Naive thymus-derived CD4-positive, alpha-beta T cell (primary cell): Measurements from ENCODE around the gene PHACTR1. TPM values are rescaled to one million over a fixed set of nuclear protein-coding genes. Genes with fewer than 3 reads are reported as not detected.

Experiments used
- ATAC-seq: fragments of 150-1000 bp; cut with Tn5 transposase; 2 replicates; pipeline ENCODE4 v1.10.0; 2021; ENCODE audit warnings: mild to moderate bottlenecking, moderate library complexity
- CTCF ChIA-PET: fragments of 350-600 bp; sonication (Branson Sonifier 250); formaldehyde crosslinking; loops from one replicate; lab custom pipeline; 2021; ENCODE audit warnings: antibody characterized with exemption; lab: Charles Lee
- POLR2A ChIA-PET: fragments of 350-600 bp; sonication (Branson Sonifier 250); formaldehyde crosslinking; loops from one replicate; lab custom pipeline; 2021; ENCODE audit warnings: antibody characterized with exemption, inconsistent platforms; lab: Charles Lee
- DNase-seq, 9 donors: peaks; one replicate each; pipeline versions ENCODE4 v3.0.0 to v3.0.0-alpha.2; 2020 to 2022; ENCODE audit warnings: mixed read lengths in 1 of 9
- H3K27ac ChIP-seq: one replicate; pipeline ENCODE4 v1.7.0; 2013; ENCODE audit warnings: mild to moderate bottlenecking, low read depth, low read length, moderate library complexity
- H3K27me3 ChIP-seq, 2 donors: one replicate each; pipeline ENCODE4 v1.7.0; 2013; ENCODE audit warnings: low read length in 2 of 2, mild to moderate bottlenecking in 2 of 2, moderate library complexity in 2 of 2; ENCODE audit not compliant: control insufficient read depth in 2 of 2, insufficient read depth in 2 of 2
- H3K36me3 ChIP-seq, 3 experiments: 1 replicate in 2 of 3; 2 replicates in 1 of 3; pipeline ENCODE4 v1.7.0; 2013; ENCODE audit warnings: low read length in 3 of 3, mild to moderate bottlenecking in 3 of 3, moderate library complexity in 1 of 3; ENCODE audit not compliant: insufficient read depth in 3 of 3, control insufficient read depth in 2 of 3
- H3K4me1 ChIP-seq, 2 donors: one replicate each; pipeline ENCODE4 v1.7.0; 2013; ENCODE audit warnings: low read length in 2 of 2, mild to moderate bottlenecking in 2 of 2, moderate library complexity in 1 of 2; ENCODE audit not compliant: control insufficient read depth in 2 of 2, insufficient read depth in 2 of 2
- H3K4me3 ChIP-seq: 2 replicates; pipeline ENCODE4 v1.7.0; 2013; ENCODE audit warnings: mild to moderate bottlenecking, low read length
- H3K9me3 ChIP-seq, 3 experiments: 1 replicate in 2 of 3; 2 replicates in 1 of 3; pipeline ENCODE4 v1.7.0; 2013; ENCODE audit warnings: low read length in 3 of 3; ENCODE audit not compliant: control insufficient read depth in 2 of 3
- H3K27ac Mint-ChIP-seq, 9 donors: one replicate each; pipeline ENCODE4 v1.8.0; 2020 to 2022; ENCODE audit warnings: mixed read lengths in 9 of 9, mild to moderate bottlenecking in 8 of 9, moderate library complexity in 5 of 9, inconsistent platforms in 2 of 9
- H3K27me3 Mint-ChIP-seq, 5 donors: one replicate each; pipeline ENCODE4 v1.8.0; 2021 to 2022; ENCODE audit warnings: mixed read lengths in 5 of 5, mild to moderate bottlenecking in 1 of 5
- H3K36me3 Mint-ChIP-seq, 5 donors: one replicate each; pipeline ENCODE4 v1.8.0; 2020 to 2022; ENCODE audit warnings: mixed read lengths in 5 of 5, mild to moderate bottlenecking in 3 of 5, inconsistent platforms in 1 of 5
- H3K4me1 Mint-ChIP-seq, 7 donors: one replicate each; pipeline ENCODE4 v1.8.0; 2020 to 2022; ENCODE audit warnings: mixed read lengths in 7 of 7, mild to moderate bottlenecking in 3 of 7, inconsistent platforms in 1 of 7
- H3K4me3 Mint-ChIP-seq, 10 donors: one replicate each; pipeline ENCODE4 v1.8.0; 2020 to 2022; ENCODE audit warnings: mild to moderate bottlenecking in 10 of 10, mixed read lengths in 10 of 10, moderate library complexity in 6 of 10, inconsistent platforms in 2 of 10
- H3K9me3 Mint-ChIP-seq, 11 donors: one replicate each; pipeline ENCODE4 v1.8.0; 2020 to 2022; ENCODE audit warnings: mixed read lengths in 11 of 11, mild to moderate bottlenecking in 4 of 11, inconsistent platforms in 1 of 11, moderate library complexity in 1 of 11
- intact Hi-C, 2 donors: fragments of 100-400 bp; cut with micrococcal nuclease; formaldehyde crosslinking; loops; one replicate each; pipeline ENCODE4 v1.15.1; 2023
- polyA plus RNA-seq, 2 donors: library from polyadenylated mRNA; unstranded; fragments of 300-500 nt; fragmentation: Illumina TruSeq; gene quantifications; one replicate each; pipeline ENCODE4 v1.2.3, GENCODE V29; 2021
- total RNA-seq, 6 experiments: library from RNA in 5 of 6; stranded (reverse) in 5 of 6; gene quantifications; 1 replicate in 5 of 6; 2 replicates in 1 of 6; pipeline ENCODE4 v1.2.3 and lab custom pipeline; 2021 to 2026

The PHACTR1 gene
- total and polyA plus RNA-seq, 7 experiments from 2014 or later: 0.18 to 43.1 (median 0.62) TPM

- ChIA-PET POLR2A (interaction anchor here (0.7 kb wide), 1 partner anchor 10 kb away, joined by 3 read pairs; no protein-coding TSS in a partner anchor), CTCF (no interaction called here)
- no peak overlapping the region for H3K27ac ChIP-seq
- ATAC-seq (no peak), DNase-seq (no peak)
- no peaks in the 10 kb centered on the region for H3K4me1 ChIP-seq
- Mint-ChIP-seq H3K4me3 (no peak overlapping the region), H3K36me3 (no peaks in the 10 kb centered on the region), H3K27me3 (peaks cover 0 to 12% (median 5%) of the 10 kb centered on the region in 5 donors), H3K27ac (no peak overlapping the region), H3K4me1 (peaks cover 0 to 5% (median 0%) of the 10 kb centered on the region in 7 donors), H3K9me3 (peaks cover 0 to 1% (median 0%) of the 10 kb centered on the region in 11 donors)
- H3K4me3 ChIP-seq: no peak overlapping the region
- no peaks in the 10 kb centered on the region for H3K9me3 ChIP-seq
- H3K27me3 ChIP-seq: no peaks in the 10 kb centered on the region
- intact Hi-C loops: no loop called here
- no peaks in the 10 kb centered on the region for H3K36me3 ChIP-seq
Measured at GRCh38 chr6:13046084-13046483, 329.5 kb downstream of the PHACTR1 start.

DNA sequence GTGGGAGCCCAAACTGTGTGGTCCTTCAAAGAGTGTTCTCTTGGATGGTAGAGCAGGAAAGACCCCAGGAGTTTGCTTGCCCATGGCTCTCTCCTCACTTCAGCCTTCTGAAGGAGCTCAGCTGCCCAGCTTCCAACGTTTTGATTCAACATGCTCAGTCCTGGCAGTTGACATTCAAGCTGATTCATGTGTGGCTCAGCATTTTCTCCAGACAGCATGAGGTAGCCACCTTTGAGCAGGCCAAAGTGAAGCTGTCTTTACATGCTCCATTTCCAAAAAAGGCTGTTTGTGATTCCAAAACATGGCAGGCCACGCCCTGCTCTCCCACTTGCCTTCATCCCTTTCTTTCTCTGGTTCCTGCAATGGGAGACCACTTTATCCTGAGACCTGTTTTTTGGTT lies 331.5 kb downstream of the PHACTR1 start:
- peaks cover 0 to 1% (median 0%) of the 10 kb centered on the region in 11 donors for H3K9me3 Mint-ChIP-seq
- H3K27ac Mint-ChIP-seq: no peak overlapping the region
- no peak for DNase-seq
- H3K4me3 Mint-ChIP-seq: no peak overlapping the region
- peaks cover 0 to 21% (median 9%) of the 10 kb centered on the region in 5 donors for H3K27me3 Mint-ChIP-seq
- H3K4me3 ChIP-seq: no peak overlapping the region
- no peaks in the 10 kb centered on the region for H3K36me3 Mint-ChIP-seq
- H3K36me3 ChIP-seq: no peaks in the 10 kb centered on the region
- no peaks in the 10 kb centered on the region for H3K4me1 Mint-ChIP-seq
- H3K27me3 ChIP-seq: no peaks in the 10 kb centered on the region
- intact Hi-C loops: no loop called here
- H3K4me1 ChIP-seq: no peaks in the 10 kb centered on the region
- no peak overlapping the region for H3K27ac ChIP-seq
- no peaks in the 10 kb centered on the region for H3K9me3 ChIP-seq
- no peak for ATAC-seq
- ChIA-PET CTCF (no interaction called here), POLR2A (no interaction called here)

DNA sequence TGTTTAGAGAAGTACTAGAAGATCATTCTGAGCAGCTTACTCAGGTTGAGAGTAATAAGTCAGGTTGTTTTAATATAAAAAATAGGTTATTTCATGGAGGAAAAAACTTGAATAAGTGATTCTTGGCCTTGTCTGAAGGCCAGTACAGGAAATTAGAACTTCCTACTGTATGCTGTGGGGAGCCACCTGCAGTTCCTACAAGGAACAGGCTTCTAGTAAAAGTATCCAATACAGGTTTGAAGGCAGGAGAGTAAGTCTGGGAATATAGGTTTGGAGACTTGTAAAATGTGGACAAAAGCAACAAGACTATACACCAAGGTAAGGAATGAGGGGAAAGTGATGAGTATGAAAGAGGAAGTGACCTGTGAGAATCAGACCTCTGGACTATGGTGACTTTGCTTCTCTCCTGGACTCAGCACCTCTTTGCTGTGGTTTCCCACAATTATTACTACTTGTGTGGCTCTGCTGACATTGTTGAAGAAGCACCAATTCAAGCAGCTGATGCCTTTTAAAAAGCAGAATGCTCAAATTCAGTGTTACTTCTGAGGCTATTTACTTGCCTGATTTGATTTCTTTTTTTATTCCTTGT lies 333.2 kb downstream of the PHACTR1 start:
- no peak for DNase-seq
- ChIA-PET POLR2A (no interaction called here), CTCF (no interaction called here)
- ATAC-seq: no peak
- H3K4me3 ChIP-seq: no peak overlapping the region
- peaks cover 0 to 4% (median 0%) of the 10 kb centered on the region in 5 donors for H3K36me3 Mint-ChIP-seq
- H3K36me3 ChIP-seq: no peaks in the 10 kb centered on the region
- H3K4me3 Mint-ChIP-seq: no peak overlapping the region
- H3K9me3 ChIP-seq: no peaks in the 10 kb centered on the region
- intact Hi-C loops: no loop called here
- peaks cover 0 to 1% (median 0%) of the 10 kb centered on the region in 11 donors for H3K9me3 Mint-ChIP-seq
- peaks cover 2 to 25% (median 18%) of the 10 kb centered on the region in 5 donors for H3K27me3 Mint-ChIP-seq
- no peaks in the 10 kb centered on the region for H3K4me1 ChIP-seq
- no peaks in the 10 kb centered on the region for H3K27me3 ChIP-seq
- H3K27ac Mint-ChIP-seq: no peak overlapping the region
- no peaks in the 10 kb centered on the region for H3K4me1 Mint-ChIP-seq
- H3K27ac ChIP-seq: no peak overlapping the region

DNA sequence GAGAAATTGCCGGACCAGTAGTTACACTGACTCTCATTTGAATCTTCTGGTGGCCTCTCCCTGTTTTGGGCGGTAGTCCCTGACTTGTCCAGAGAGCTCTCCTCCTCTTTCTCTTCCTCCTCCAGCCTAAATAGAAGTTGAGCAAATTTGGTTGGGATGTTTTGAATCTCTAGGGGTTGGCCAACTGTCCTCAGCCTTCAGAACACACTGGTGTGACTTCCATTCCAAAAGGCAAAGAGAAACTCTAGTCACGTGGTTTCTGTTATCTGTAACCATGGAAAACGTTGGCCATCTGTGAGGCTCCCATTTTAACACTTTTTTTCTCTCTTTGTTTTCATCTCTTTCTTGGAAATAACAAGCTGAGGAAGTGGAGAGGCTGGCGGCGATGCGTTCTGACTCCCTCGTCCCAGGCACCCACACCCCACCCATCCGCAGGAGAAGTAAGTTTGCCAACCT lies 336.5 kb downstream of the PHACTR1 start:
- POLR2A ChIA-PET: no interaction called here
- CTCF ChIA-PET: no interaction called here
- H3K27ac ChIP-seq: no peak overlapping the region
- no peaks in the 10 kb centered on the region for H3K9me3 ChIP-seq
- H3K4me3 Mint-ChIP-seq: no peak overlapping the region
- peaks cover 2 to 43% (median 27%) of the 10 kb centered on the region in 5 donors for H3K27me3 Mint-ChIP-seq
- intact Hi-C loops: no loop called here
- no peaks in the 10 kb centered on the region for H3K27me3 ChIP-seq
- no peaks in the 10 kb centered on the region for H3K36me3 ChIP-seq
- ATAC-seq (no peak), DNase-seq (no peak)
- no peak overlapping the region for H3K4me3 ChIP-seq
- H3K36me3 Mint-ChIP-seq: peaks cover 0 to 10% (median 0%) of the 10 kb centered on the region in 5 donors
- no peaks in the 10 kb centered on the region for H3K4me1 Mint-ChIP-seq
- H3K9me3 Mint-ChIP-seq: peaks cover 0 to 5% (median 0%) of the 10 kb centered on the region in 11 donors
- no peaks in the 10 kb centered on the region for H3K4me1 ChIP-seq
- no peak overlapping the region for H3K27ac Mint-ChIP-seq

DNA sequence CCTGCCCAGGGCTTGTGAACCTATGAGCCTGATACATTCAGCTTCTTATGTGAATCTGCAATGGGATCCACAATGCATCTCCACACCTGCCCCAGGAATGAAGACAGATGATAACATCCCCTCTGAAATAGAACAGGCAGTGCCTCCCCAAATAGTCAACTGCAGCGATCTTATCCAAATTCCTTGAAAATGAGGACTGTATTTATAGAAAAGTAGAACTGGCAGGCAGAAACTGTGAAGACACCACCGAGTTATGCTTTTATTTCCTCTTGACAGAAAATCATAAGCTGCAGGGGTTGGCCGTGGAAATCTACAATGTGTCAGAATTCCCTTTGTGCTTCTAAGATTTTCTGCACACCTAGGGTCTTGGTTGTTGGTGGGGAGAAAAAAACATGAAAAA lies 341.5 kb downstream of the PHACTR1 start:
- Histone ChIP-seq H3K27me3 (no peaks in the 10 kb centered on the region), H3K36me3 (no peaks in the 10 kb centered on the region), H3K4me1 (no peaks in the 10 kb centered on the region), H3K9me3 (no peaks in the 10 kb centered on the region), H3K4me3 (no peak overlapping the region), H3K27ac (no peak overlapping the region)
- Mint-ChIP-seq H3K4me1 (no peaks in the 10 kb centered on the region), H3K27me3 (peaks cover 0 to 27% (median 21%) of the 10 kb centered on the region in 5 donors), H3K4me3 (no peak overlapping the region), H3K27ac (no peak overlapping the region), H3K36me3 (peaks cover 0 to 10% (median 0%) of the 10 kb centered on the region in 5 donors), H3K9me3 (peaks cover 0 to 5% (median 0%) of the 10 kb centered on the region in 11 donors)
- DNase-seq (no peak), ATAC-seq (no peak)
- intact Hi-C loops: no loop called here
- CTCF ChIA-PET: no interaction called here
- POLR2A ChIA-PET: no interaction called here

DNA sequence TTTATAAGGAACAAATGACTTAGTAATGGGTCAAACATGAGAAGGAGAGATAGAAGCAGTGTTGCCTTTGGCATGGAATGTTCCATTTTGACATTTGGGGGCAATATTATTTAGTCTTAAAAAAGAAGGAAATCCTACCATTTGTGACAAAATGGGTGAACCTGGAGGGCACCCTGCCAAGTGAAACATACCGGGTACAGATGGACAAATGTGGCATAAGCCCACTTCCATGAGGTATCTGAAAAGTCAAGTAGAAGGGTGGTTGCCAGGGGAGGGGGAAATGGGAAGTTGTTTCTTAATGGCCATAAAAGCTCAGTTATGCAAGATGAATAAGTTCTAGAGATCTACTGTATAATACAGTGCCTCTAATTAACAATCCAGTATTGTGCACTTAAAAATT lies 342.5 kb downstream of the PHACTR1 start:
- Histone ChIP-seq H3K9me3 (no peaks in the 10 kb centered on the region), H3K4me1 (no peaks in the 10 kb centered on the region), H3K36me3 (no peaks in the 10 kb centered on the region), H3K4me3 (no peak overlapping the region), H3K27me3 (no peaks in the 10 kb centered on the region), H3K27ac (no peak overlapping the region)
- Mint-ChIP-seq H3K4me3 (no peak overlapping the region), H3K9me3 (peaks cover 0 to 5% (median 0%) of the 10 kb centered on the region in 11 donors), H3K27me3 (peaks cover 0 to 22% (median 16%) of the 10 kb centered on the region in 5 donors), H3K27ac (no peak overlapping the region), H3K4me1 (no peaks in the 10 kb centered on the region), H3K36me3 (peaks cover 0 to 5% (median 0%) of the 10 kb centered on the region in 5 donors)
- no peak for DNase-seq
- ATAC-seq: no peak
- ChIA-PET POLR2A (no interaction called here), CTCF (no interaction called here)
- intact Hi-C loops: no loop called here
